A549 (cell line): ENCODE data around the gene AGPAT2. TPM values are rescaled to one million over a fixed set of nuclear protein-coding genes. Genes with fewer than 3 reads are reported as not detected.

Source experiments
- ATAC-seq, 2 experiments: fragments of 200-7000 bp in 1 of 2; fragments of >200 bp in 1 of 2; cut with Nextera tagmentation in 1 of 2; cut with Tn5 transposase in 1 of 2; 3 replicates each; pipeline versions ENCODE4 v1.8.0 to v1.9.1; 2018 to 2020; ENCODE audit warnings: mild to moderate bottlenecking in 1 of 2, moderate library complexity in 1 of 2
- CTCF ChIA-PET: fragments of 300-600 bp; sonication (Branson Sonifier 250); formaldehyde crosslinking; extraction: SDS; loops from one replicate; lab custom pipeline; 2021; ENCODE audit warnings: antibody characterized with exemption, inconsistent platforms; lab: Yijun Ruan, JAX
- POLR2A ChIA-PET: fragments of 350-600 bp; formaldehyde crosslinking; extraction: SDS; loops from one replicate; lab custom pipeline; 2021; ENCODE audit warnings: antibody characterized with exemption, inconsistent platforms; lab: Yijun Ruan, JAX
- DNase-seq, 2 experiments: peaks; one replicate each; pipeline versions ENCODE4 v3.0.0 to v3.0.0-alpha.2; 2011 to 2016; ENCODE audit warnings: low read depth in 1 of 2, low spot score in 1 of 2
- FAIRE-seq: peaks from 2 replicates; lab custom pipeline; 2011; peaks lifted over from hg19 to GRCh38; lab: Jason Lieb, UNC
- H3K27ac ChIP-seq, 2 experiments: fragments of >200 bp; sonication (Bioruptor Twin); formaldehyde crosslinking; 3 replicates each; pipeline ENCODE4 v1.5.1; 2016 to 2017
- H3K4me1 ChIP-seq: fragments of >200 bp; sonication (Bioruptor Twin); formaldehyde crosslinking; 3 replicates; pipeline ENCODE4 v1.6.1; 2016
- H3K4me2 ChIP-seq: fragments of >200 bp; sonication (Bioruptor Twin); formaldehyde crosslinking; 3 replicates; pipeline ENCODE4 v1.6.1; 2016
- H3K4me3 ChIP-seq: fragments of >200 bp; sonication (Bioruptor Twin); formaldehyde crosslinking; 3 replicates; pipeline ENCODE4 v1.5.1; 2016
- H3K9me3 ChIP-seq: fragments of >200 bp; sonication (Bioruptor Twin); formaldehyde crosslinking; 3 replicates; pipeline ENCODE4 v1.6.1; 2016
- CBX2 ChIP-seq: fragments of 200-600 bp; sonication (generic); IDR thresholded peaks from 2 replicates; pipeline ENCODE4 v1.6.1; 2016; ENCODE audit warnings: low read depth, mild to moderate bottlenecking, borderline replicate concordance
- CHD4 ChIP-seq: fragments of 200-600 bp; sonication (generic); IDR thresholded peaks from 2 replicates; pipeline ENCODE4 v1.6.1; 2016; ENCODE audit warnings: antibody characterized with exemption, mild to moderate bottlenecking, borderline replicate concordance
- EHF ChIP-seq: fragments of 250-450 bp; sonication (Bioruptor Pico); IDR thresholded peaks from 2 replicates; pipeline ENCODE4 v1.5.0; 2020; ENCODE audit warnings: mild to moderate bottlenecking
- EHMT2 ChIP-seq: fragments of 200-600 bp; sonication (generic); IDR thresholded peaks from 2 replicates; pipeline ENCODE4 v1.6.1; 2016; ENCODE audit warnings: antibody characterized with exemption, low read depth, mild to moderate bottlenecking, moderate library complexity
- GATA3 ChIP-seq: IDR thresholded peaks from 2 replicates; pipeline ENCODE4 v1.6.1; 2012; ENCODE audit warnings: borderline replicate concordance
- JUN ChIP-seq, 2 experiments: fragments of >200 bp; sonication (Bioruptor Twin); formaldehyde crosslinking; IDR thresholded peaks; 2 replicates in 1 of 2; 3 replicates in 1 of 2; pipeline ENCODE4 v1.6.1; 2016 to 2017
- KDM5A ChIP-seq: fragments of 200-600 bp; sonication (generic); IDR thresholded peaks from 2 replicates; pipeline ENCODE4 v1.6.1; 2016; ENCODE audit warnings: antibody characterized with exemption, mild to moderate bottlenecking
- MYC ChIP-seq: IDR thresholded peaks from 2 replicates; pipeline ENCODE4 v1.6.1; 2012; ENCODE audit warnings: mild to moderate bottlenecking, inconsistent platforms, low read length, improper control_type of control experiment, borderline replicate concordance
- POLR2A ChIP-seq: IDR thresholded peaks from 2 replicates; pipeline ENCODE4 v1.6.1; 2012; ENCODE audit warnings: mild to moderate bottlenecking, low read length
- RARB ChIP-seq: fragments of 250-450 bp; sonication (Bioruptor Pico); IDR thresholded peaks from 2 replicates; pipeline ENCODE4 v1.8.0; 2021; ENCODE audit warnings: mild to moderate bottlenecking, moderate library complexity
- RCOR1 ChIP-seq: fragments of 150-350 bp; IDR thresholded peaks from 2 replicates; pipeline ENCODE4 v1.6.1; 2014; ENCODE audit warnings: antibody characterized with exemption, low read length, low read depth
- RFX5 ChIP-seq: fragments of 450-650 bp; IDR thresholded peaks from 2 replicates; pipeline ENCODE4 v1.7.1; 2014; ENCODE audit warnings: antibody characterized with exemption, mild to moderate bottlenecking, moderate library complexity
- TFCP2L1 ChIP-seq: fragments of 250-450 bp; sonication (Bioruptor Pico); IDR thresholded peaks from 2 replicates; pipeline ENCODE4 v1.5.0; 2021; ENCODE audit warnings: mild to moderate bottlenecking
- ZC3H11A ChIP-seq: fragments of 450-650 bp; IDR thresholded peaks from 2 replicates; pipeline ENCODE4 v1.6.1; 2014; ENCODE audit warnings: antibody characterized with exemption, mild to moderate bottlenecking
- ZNF302 ChIP-seq: fragments of 250-450 bp; sonication (Bioruptor Pico); IDR thresholded peaks from 2 replicates; pipeline ENCODE4 v1.9.0; 2021; ENCODE audit warnings: inconsistent platforms, mild to moderate bottlenecking, moderate library complexity
- WGBS: methylation state at CpG from one replicate; pipeline ENCODE4 v1.1.6; 2017; ENCODE audit errors: missing lambda C conversion rate; 5-methylcytosine and 5-hydroxymethylcytosine counted together
- polyA plus RNA-seq, 4 experiments: library from polyadenylated mRNA; depleted of rRNA in 3 of 4; stranded (reverse); fragments of >200 nt; fragmentation: RNase III in 1 of 4; extraction: RNeasy Plus Mini Kit Qiagen cat#74134 plus additional on column Dnase treatment in 1 of 4; gene quantifications; 2 replicates in 3 of 4; 3 replicates in 1 of 4; pipeline ENCODE4 v1.2.3, GENCODE V29; 2011 to 2017
- TF ChIP-seq, protein P1 (sequence below): fragments of >200 bp; sonication (Bioruptor Twin); formaldehyde crosslinking; IDR thresholded peaks from 3 replicates; pipeline ENCODE4 v1.5.1; 2016
- TF ChIP-seq, protein P2 (sequence below): fragments of 200-600 bp; sonication (generic); IDR thresholded peaks from 2 replicates; pipeline ENCODE4 v1.6.1; 2016; ENCODE audit warnings: antibody characterized with exemption, mild to moderate bottlenecking, moderate library complexity
- TF ChIP-seq, protein P3 (sequence below): IDR thresholded peaks from 2 replicates; pipeline ENCODE4 v1.6.1; 2012; ENCODE audit warnings: low read depth, borderline replicate concordance
- TF ChIP-seq, protein P4 (sequence below): fragments of 250-450 bp; sonication (Bioruptor Pico); IDR thresholded peaks from 2 replicates; pipeline ENCODE4 v1.5.0; 2020; ENCODE audit warnings: low read depth, mild to moderate bottlenecking, moderate library complexity

Gene AGPAT2
- polyA plus RNA-seq, 2 of the 4 experiments (the other 2 are of a cell fraction) = 32.3 to 49.5 TPM

DNA sequence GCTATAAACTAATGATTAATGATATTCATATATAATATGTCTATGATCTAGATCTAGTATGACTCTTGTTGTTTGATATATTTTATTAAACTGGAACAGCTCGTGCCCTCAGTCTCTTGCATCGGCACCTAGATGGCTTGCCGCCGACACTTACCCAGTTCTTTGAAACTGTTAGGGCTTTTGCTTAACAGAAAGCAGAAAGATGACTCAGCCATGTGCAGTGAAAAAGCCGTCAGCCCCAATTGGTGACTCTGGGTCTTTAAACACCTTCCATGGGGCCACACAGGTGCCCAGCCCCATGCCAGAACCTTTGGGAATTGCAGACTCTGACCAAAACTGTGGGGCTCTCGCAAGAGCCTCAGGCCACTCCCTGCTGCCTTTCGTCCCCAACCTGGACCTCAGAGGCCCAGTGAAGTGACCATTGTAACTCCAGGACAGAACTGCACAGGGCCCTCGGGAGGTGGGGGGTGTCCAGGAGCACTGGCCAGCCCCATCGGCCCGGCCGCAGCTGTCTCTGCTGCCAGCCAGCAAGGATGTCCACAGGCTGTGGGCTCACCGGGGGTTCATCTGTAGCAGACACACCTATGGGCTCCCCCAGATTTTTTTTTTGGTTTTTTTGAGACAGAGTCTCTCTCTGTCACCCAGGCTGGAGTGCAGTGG is 47.7 kb upstream of the AGPAT2 start:
- POLR2A ChIA-PET = no interaction called here
- Histone ChIP-seq H3K9me3 (no peaks in the 10 kb centered on the region), H3K4me2 (no peak overlapping the region), H3K4me3 (no peak overlapping the region), H3K27ac (no peak overlapping the region), H3K4me1 (no peaks in the 10 kb centered on the region)
- FAIRE-seq (no peak), DNase-seq (no peak), ATAC-seq (no peak)
- CTCF ChIA-PET = interaction anchor here (0.6 to 2.1 kb wide), 5 partner anchors 8 to 52 kb away, joined by 3 to 7 read pairs (median 3); no protein-coding TSS in a partner anchor
- 86% methylated on average over 11 of the region's 12 CpGs for WGBS
- TF ChIP-seq, protein P1, sequence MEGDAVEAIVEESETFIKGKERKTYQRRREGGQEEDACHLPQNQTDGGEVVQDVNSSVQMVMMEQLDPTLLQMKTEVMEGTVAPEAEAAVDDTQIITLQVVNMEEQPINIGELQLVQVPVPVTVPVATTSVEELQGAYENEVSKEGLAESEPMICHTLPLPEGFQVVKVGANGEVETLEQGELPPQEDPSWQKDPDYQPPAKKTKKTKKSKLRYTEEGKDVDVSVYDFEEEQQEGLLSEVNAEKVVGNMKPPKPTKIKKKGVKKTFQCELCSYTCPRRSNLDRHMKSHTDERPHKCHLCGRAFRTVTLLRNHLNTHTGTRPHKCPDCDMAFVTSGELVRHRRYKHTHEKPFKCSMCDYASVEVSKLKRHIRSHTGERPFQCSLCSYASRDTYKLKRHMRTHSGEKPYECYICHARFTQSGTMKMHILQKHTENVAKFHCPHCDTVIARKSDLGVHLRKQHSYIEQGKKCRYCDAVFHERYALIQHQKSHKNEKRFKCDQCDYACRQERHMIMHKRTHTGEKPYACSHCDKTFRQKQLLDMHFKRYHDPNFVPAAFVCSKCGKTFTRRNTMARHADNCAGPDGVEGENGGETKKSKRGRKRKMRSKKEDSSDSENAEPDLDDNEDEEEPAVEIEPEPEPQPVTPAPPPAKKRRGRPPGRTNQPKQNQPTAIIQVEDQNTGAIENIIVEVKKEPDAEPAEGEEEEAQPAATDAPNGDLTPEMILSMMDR = no peak
- TF ChIP-seq EHMT2 (no peak), MYC (no peak), RFX5 (no peak), RARB (CRISPR knock-in tag) (no peak), POLR2A (no peak), CHD4 (no peak), CBX2 (no peak), RCOR1 (no peak), ZC3H11A (no peak), KDM5A (no peak)
- TF ChIP-seq, protein P2, sequence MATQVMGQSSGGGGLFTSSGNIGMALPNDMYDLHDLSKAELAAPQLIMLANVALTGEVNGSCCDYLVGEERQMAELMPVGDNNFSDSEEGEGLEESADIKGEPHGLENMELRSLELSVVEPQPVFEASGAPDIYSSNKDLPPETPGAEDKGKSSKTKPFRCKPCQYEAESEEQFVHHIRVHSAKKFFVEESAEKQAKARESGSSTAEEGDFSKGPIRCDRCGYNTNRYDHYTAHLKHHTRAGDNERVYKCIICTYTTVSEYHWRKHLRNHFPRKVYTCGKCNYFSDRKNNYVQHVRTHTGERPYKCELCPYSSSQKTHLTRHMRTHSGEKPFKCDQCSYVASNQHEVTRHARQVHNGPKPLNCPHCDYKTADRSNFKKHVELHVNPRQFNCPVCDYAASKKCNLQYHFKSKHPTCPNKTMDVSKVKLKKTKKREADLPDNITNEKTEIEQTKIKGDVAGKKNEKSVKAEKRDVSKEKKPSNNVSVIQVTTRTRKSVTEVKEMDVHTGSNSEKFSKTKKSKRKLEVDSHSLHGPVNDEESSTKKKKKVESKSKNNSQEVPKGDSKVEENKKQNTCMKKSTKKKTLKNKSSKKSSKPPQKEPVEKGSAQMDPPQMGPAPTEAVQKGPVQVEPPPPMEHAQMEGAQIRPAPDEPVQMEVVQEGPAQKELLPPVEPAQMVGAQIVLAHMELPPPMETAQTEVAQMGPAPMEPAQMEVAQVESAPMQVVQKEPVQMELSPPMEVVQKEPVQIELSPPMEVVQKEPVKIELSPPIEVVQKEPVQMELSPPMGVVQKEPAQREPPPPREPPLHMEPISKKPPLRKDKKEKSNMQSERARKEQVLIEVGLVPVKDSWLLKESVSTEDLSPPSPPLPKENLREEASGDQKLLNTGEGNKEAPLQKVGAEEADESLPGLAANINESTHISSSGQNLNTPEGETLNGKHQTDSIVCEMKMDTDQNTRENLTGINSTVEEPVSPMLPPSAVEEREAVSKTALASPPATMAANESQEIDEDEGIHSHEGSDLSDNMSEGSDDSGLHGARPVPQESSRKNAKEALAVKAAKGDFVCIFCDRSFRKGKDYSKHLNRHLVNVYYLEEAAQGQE = no peak

DNA sequence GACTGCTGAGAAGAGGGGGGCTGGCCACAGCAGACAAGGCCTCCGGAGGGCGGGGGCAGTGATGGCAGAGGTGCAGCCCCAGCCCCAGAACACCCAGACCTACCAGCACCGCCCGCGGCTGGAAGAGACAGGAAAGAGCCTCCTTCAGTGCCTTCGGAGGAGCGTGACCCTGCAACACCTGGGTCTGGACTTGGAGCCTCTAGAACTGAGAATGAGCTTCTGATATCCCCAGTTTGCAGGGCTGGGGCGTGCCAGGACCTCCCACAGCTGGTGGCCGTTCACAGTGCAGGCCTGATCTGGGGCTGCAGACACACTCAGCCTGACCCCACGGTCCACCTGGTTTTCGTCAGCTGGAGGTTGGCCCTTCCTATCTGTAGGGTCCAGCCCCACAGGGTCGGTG is 46.4 kb upstream of the AGPAT2 start:
- Histone ChIP-seq H3K4me1 (peaks cover 6% of the 10 kb centered on the region; the same call in 1 of the 3 replicates), H3K27ac (no peak overlapping the region), H3K4me3 (no peak overlapping the region), H3K4me2 (no peak overlapping the region), H3K9me3 (no peaks in the 10 kb centered on the region)
- ATAC-seq (no peak), DNase-seq (no peak), FAIRE-seq (no peak)
- ChIA-PET POLR2A (no interaction called here), CTCF (interaction anchor here (2.1 kb wide), 1 partner anchor 27 kb away, joined by 7 read pairs; no protein-coding TSS in a partner anchor)
- 93% methylated on average over 12 of the region's 12 CpGs for WGBS
- TF ChIP-seq, protein P1 = no peak
- no peak for TF ChIP-seq JUN (IDR thresholded peaks at IDR 0.05)
- TF ChIP-seq RARB (CRISPR knock-in tag) = no peak
- no peak for TF ChIP-seq EHF
- TF ChIP-seq, protein P3, sequence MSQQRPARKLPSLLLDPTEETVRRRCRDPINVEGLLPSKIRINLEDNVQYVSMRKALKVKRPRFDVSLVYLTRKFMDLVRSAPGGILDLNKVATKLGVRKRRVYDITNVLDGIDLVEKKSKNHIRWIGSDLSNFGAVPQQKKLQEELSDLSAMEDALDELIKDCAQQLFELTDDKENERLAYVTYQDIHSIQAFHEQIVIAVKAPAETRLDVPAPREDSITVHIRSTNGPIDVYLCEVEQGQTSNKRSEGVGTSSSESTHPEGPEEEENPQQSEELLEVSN = no peak
- TF ChIP-seq GATA3 = no peak
- TF ChIP-seq, protein P4, sequence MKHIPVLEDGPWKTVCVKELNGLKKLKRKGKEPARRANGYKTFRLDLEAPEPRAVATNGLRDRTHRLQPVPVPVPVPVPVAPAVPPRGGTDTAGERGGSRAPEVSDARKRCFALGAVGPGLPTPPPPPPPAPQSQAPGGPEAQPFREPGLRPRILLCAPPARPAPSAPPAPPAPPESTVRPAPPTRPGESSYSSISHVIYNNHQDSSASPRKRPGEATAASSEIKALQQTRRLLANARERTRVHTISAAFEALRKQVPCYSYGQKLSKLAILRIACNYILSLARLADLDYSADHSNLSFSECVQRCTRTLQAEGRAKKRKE (CRISPR knock-in tag) = no peak
- no peak for TF ChIP-seq ZNF302 (CRISPR knock-in tag)
- TF ChIP-seq TFCP2L1 (CRISPR knock-in tag) = no peak
